Smooth muscle cell (in vitro differentiated cells): ENCODE data around the gene GATB. TPM values are rescaled to one million over a fixed set of nuclear protein-coding genes. Genes with fewer than 3 reads are reported as not detected.

Experiments used
- DNase-seq: peaks from one replicate; lab custom pipeline; 2025; ENCODE audit not compliant: unreplicated experiment; lab: John Stamatoyannopoulos, UW
- H2AFZ ChIP-seq: fragments of 200-600 bp; sonication (generic); 2 replicates; pipeline ENCODE4 v1.6.0; 2016; ENCODE audit warnings: antibody characterized with exemption, low read depth, mild to moderate bottlenecking
- H3F3A ChIP-seq: fragments of 200-600 bp; sonication (generic); 2 replicates; pipeline ENCODE4 v1.6.0; 2017; ENCODE audit warnings: antibody characterized with exemption, low read depth
- H3K27ac ChIP-seq: fragments of 200-600 bp; sonication (generic); 2 replicates; pipeline ENCODE4 v1.5.1; 2016; ENCODE audit warnings: low read depth, mild to moderate bottlenecking
- H3K27me3 ChIP-seq: fragments of 200-600 bp; sonication (generic); 2 replicates; pipeline ENCODE4 v1.6.1; 2016; ENCODE audit warnings: low read depth, mild to moderate bottlenecking
- H3K36me3 ChIP-seq: fragments of 200-600 bp; sonication (generic); 2 replicates; pipeline ENCODE4 v1.5.1; 2016; ENCODE audit warnings: low read depth
- H3K4me1 ChIP-seq: fragments of 200-600 bp; sonication (generic); 2 replicates; pipeline ENCODE4 v1.5.1; 2016; ENCODE audit warnings: low read depth
- H3K4me2 ChIP-seq: fragments of 200-600 bp; sonication (generic); 2 replicates; pipeline ENCODE4 v1.6.0; 2016; ENCODE audit warnings: mild to moderate bottlenecking
- H3K4me3 ChIP-seq: fragments of 200-600 bp; sonication (generic); 2 replicates; pipeline ENCODE4 v1.5.1; 2016; ENCODE audit warnings: mild to moderate bottlenecking
- H3K79me2 ChIP-seq: fragments of 200-600 bp; sonication (generic); 2 replicates; pipeline ENCODE4 v1.6.0; 2016; ENCODE audit warnings: low read depth, mild to moderate bottlenecking
- H3K9ac ChIP-seq: fragments of 200-600 bp; sonication (generic); 2 replicates; pipeline ENCODE4 v1.6.0; 2016; ENCODE audit warnings: low read depth
- H3K9me3 ChIP-seq: fragments of 200-600 bp; sonication (generic); replicated peaks from 2 replicates; pipeline ENCODE4 v1.5.1; 2016; ENCODE audit warnings: low read depth
- H4K20me1 ChIP-seq: fragments of 200-600 bp; sonication (generic); 2 replicates; pipeline ENCODE4 v1.6.0; 2016; ENCODE audit warnings: low read depth
- WGBS: methylation state at CpG from one replicate; pipeline ENCODE4 v1.1.7; 2016; ENCODE audit warnings: low lambda C conversion rate; 5-methylcytosine and 5-hydroxymethylcytosine counted together
- polyA plus RNA-seq: library from polyadenylated mRNA; unstranded; fragments of >200 nt; fragmentation: Nextera tagmentation; extraction: Ambion mirVana; gene quantifications from 2 replicates; pipeline ENCODE4 v1.2.1, GENCODE V29; 2016
- total RNA-seq: library from RNA; depleted of rRNA; stranded (reverse); fragments of >200 nt; gene quantifications from 2 replicates; pipeline ENCODE4 v1.2.3, GENCODE V29; 2014
- TF ChIP-seq, protein P1 (sequence below): fragments of 200-600 bp; sonication (generic); IDR thresholded peaks from 2 replicates; pipeline ENCODE4 v1.5.1; 2017; ENCODE audit warnings: borderline replicate concordance, mild to moderate bottlenecking, antibody characterized with exemption; ENCODE audit not compliant: insufficient read depth, poor library complexity, severe bottlenecking

GATB gene
- total and polyA plus RNA-seq, 2 experiments from 2014 or later = 15.7 to 17.6 TPM

DNA sequence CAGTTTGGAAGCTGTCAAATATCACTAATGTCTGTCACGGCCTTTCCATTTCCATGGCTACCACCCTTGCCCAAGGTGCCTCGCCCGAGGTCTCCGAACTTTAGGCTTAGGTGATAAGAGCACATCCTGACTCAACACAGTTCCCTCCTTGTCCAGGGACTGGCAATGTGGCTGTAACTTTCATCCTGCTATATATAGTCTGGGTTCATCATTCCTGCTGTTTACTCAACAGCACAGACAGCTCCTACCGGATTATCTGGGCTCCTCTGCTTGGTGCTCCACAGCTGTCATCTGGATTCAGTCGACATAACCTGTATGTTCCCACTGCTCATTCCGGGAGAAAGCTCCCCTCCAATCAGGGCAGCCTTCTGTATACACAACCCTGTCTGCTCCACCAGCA is 51.2 kb downstream of the GATB start:
- Histone ChIP-seq H3K4me2 (no peak overlapping the region), H3K36me3 (no peaks in the 10 kb centered on the region), H3K4me1 (no peaks in the 10 kb centered on the region), H3K27me3 (no peaks in the 10 kb centered on the region), H3K27ac (no peak overlapping the region), H3K9me3 (no peaks in the 10 kb centered on the region), H2AFZ (no peak overlapping the region), H3K79me2 (no peaks in the 10 kb centered on the region), H3F3A (no peaks in the 10 kb centered on the region), H4K20me1 (no peaks in the 10 kb centered on the region), H3K9ac (no peak overlapping the region), H3K4me3 (no peak overlapping the region)
- TF ChIP-seq, protein P1, sequence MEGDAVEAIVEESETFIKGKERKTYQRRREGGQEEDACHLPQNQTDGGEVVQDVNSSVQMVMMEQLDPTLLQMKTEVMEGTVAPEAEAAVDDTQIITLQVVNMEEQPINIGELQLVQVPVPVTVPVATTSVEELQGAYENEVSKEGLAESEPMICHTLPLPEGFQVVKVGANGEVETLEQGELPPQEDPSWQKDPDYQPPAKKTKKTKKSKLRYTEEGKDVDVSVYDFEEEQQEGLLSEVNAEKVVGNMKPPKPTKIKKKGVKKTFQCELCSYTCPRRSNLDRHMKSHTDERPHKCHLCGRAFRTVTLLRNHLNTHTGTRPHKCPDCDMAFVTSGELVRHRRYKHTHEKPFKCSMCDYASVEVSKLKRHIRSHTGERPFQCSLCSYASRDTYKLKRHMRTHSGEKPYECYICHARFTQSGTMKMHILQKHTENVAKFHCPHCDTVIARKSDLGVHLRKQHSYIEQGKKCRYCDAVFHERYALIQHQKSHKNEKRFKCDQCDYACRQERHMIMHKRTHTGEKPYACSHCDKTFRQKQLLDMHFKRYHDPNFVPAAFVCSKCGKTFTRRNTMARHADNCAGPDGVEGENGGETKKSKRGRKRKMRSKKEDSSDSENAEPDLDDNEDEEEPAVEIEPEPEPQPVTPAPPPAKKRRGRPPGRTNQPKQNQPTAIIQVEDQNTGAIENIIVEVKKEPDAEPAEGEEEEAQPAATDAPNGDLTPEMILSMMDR = no peak
- DNase-seq = no peak
- WGBS = 66% methylated on average over 7 of the region's 7 CpGs

DNA sequence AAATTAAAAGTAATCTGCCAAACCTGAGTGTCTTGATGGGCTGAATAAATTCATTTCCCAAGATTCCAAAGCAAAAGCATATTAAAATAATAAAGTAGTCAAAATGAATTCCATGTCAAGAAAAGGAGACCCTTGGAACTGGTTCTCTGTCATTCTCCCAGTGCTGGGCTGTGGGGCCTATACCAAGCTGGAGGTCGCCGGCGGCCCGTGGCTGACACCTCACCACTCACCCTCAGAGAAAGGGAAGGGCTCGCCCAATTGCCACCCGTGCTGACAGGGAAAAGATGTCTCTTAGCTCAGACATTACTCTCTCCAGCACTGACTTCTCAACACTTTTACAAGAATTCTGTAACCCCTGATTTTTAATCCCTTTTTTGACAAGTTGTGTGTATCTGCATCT is 51.7 kb downstream of the GATB start:
- H3F3A ChIP-seq = no peaks in the 10 kb centered on the region
- no peaks in the 10 kb centered on the region for H3K9me3 ChIP-seq
- H3K79me2 ChIP-seq = no peaks in the 10 kb centered on the region
- no peak overlapping the region for H2AFZ ChIP-seq
- no peak overlapping the region for H3K4me3 ChIP-seq
- no peak overlapping the region for H3K27ac ChIP-seq
- no peaks in the 10 kb centered on the region for H3K27me3 ChIP-seq
- no peaks in the 10 kb centered on the region for H3K36me3 ChIP-seq
- DNase-seq = no peak
- H3K4me2 ChIP-seq = no peak overlapping the region
- no peak overlapping the region for H3K9ac ChIP-seq
- TF ChIP-seq, protein P1 = no peak
- H3K4me1 ChIP-seq = no peaks in the 10 kb centered on the region
- no peaks in the 10 kb centered on the region for H4K20me1 ChIP-seq
- WGBS = 86% methylated on average over 6 of the region's 6 CpGs

DNA sequence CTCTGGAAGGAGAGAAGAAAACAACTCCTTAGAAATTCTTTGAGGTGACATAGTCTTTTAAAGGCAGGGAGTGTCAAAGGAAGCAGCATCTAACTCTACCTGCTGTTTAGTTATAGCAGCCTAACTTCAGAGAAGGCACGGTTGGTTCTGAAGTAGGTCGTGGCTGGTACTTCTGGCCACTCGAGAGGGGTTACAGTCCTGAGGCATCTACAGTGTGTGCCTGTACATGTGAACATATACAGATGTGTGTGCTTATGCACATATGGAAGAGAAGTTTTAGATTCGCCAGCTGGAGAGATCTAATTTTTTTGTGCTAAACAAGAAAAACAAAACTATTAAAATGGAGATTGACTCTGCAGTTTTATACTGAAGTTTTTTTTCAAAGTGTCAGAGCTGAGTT is 52.7 kb downstream of the GATB start:
- H3K9me3 ChIP-seq = no peaks in the 10 kb centered on the region
- no peaks in the 10 kb centered on the region for H3K4me1 ChIP-seq
- H3K36me3 ChIP-seq = no peaks in the 10 kb centered on the region
- DNase-seq = no peak
- H3K4me3 ChIP-seq = no peak overlapping the region
- no peak overlapping the region for H3K9ac ChIP-seq
- no peaks in the 10 kb centered on the region for H3F3A ChIP-seq
- H3K4me2 ChIP-seq = no peak overlapping the region
- H3K27me3 ChIP-seq = no peaks in the 10 kb centered on the region
- WGBS = 96% methylated on average over 4 of the region's 4 CpGs
- no peak overlapping the region for H2AFZ ChIP-seq
- TF ChIP-seq, protein P1 = no peak
- no peak overlapping the region for H3K27ac ChIP-seq
- no peaks in the 10 kb centered on the region for H4K20me1 ChIP-seq
- no peaks in the 10 kb centered on the region for H3K79me2 ChIP-seq

DNA sequence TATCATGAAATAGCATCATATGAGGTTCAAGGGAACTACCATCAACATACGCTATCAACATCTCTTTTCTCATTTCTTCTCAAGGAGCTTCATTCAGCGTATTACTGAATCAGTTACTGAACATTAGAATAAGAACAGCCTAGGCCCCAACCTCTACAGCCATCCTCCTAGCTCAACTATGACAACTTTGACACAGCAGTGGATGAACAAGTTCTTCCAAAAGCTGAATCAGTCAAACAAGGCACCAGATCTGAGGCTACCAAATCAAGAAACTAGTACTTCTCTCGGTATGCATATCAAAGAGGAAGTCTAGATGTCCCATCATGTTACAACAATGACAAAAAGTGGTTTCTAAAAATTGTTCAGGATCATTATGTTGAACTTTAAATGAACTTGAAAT is 57.4 kb downstream of the GATB start:
- H3K27ac ChIP-seq = no peak overlapping the region
- no peak overlapping the region for H3K4me2 ChIP-seq
- H2AFZ ChIP-seq = no peak overlapping the region
- no peaks in the 10 kb centered on the region for H3K4me1 ChIP-seq
- 97% methylated on average over 3 of the region's 3 CpGs for WGBS
- H3K79me2 ChIP-seq = no peaks in the 10 kb centered on the region
- H4K20me1 ChIP-seq = no peaks in the 10 kb centered on the region
- no peak for DNase-seq
- no peaks in the 10 kb centered on the region for H3K9me3 ChIP-seq
- H3K9ac ChIP-seq = no peak overlapping the region
- no peak overlapping the region for H3K4me3 ChIP-seq
- TF ChIP-seq, protein P1 = no peak
- H3F3A ChIP-seq = no peaks in the 10 kb centered on the region
- H3K36me3 ChIP-seq = no peaks in the 10 kb centered on the region
- no peaks in the 10 kb centered on the region for H3K27me3 ChIP-seq
